ENCODE results near the gene CREB3L4. TPM values are rescaled to one million over a fixed set of nuclear protein-coding genes. Genes with fewer than 3 reads are reported as not detected.

Gene CREB3L4
- total RNA-seq, 2 experiments from 2014 or later, result 8.2 to 10.0 TPM

- Mint-ChIP-seq H3K4me3 (peak overlapping the region; percentile 94), H3K9me3 (no peaks in the 10 kb centered on the region), H3K36me3 (peaks cover 19% of the 10 kb centered on the region), H3K27ac (peak overlapping the region; percentile 98), H3K4me1 (peaks cover 40% of the 10 kb centered on the region), H3K27me3 (no peaks in the 10 kb centered on the region)
- DNase-seq (no peak), ATAC-seq (ENCODE audit: low read depth) (no peak)
- POLR2A ChIA-PET, result interaction anchor here (1.2 to 8.1 kb wide), 7 partner anchors 10 to 35 kb away, joined by 3 to 87 read pairs (median 16); partner anchors contain the start of genes CREB3L4, DENND4B, GATAD2B and JTB
Observed at GRCh38 chr1:153956997-153957715, 10.5 kb upstream of the CREB3L4 start.

GRCh38 chr1:153957744-153958110 lies 10.0 kb upstream of the CREB3L4 start:
- H3K4me3 Mint-ChIP-seq, result peak overlapping the region; percentile 94
- ATAC-seq (ENCODE audit: low read depth), result peak; percentile 19

GRCh38 chr1:153958111-153958960 lies 9.4 kb upstream of the CREB3L4 start, which contains the start of gene CRTC2:
Gene CRTC2 (minus strand): TSS chr1:153958612. CDS start chr1:153958497, 115 bp downstream.
- H3K27me3 Mint-ChIP-seq, result no peaks in the 10 kb centered on the region
- peaks cover 14% of the 10 kb centered on the region for H3K36me3 Mint-ChIP-seq
- POLR2A ChIA-PET, result interaction anchor here (0.8 to 8.1 kb wide), 10 partner anchors 9 to 183 kb away, joined by 3 to 87 read pairs (median 6); partner anchors contain the start of genes CREB3L4, DENND4B, GATAD2B and JTB
- peaks cover 45% of the 10 kb centered on the region for H3K4me1 Mint-ChIP-seq
- H3K27ac Mint-ChIP-seq, result peak within 1 kb of the TSS; percentile 98
- H3K9me3 Mint-ChIP-seq, result no peaks in the 10 kb centered on the region
- peak within 1 kb of the TSS; percentile 94 for H3K4me3 Mint-ChIP-seq
- peak; percentile 94 for DNase-seq
- peak; percentile 86 for ATAC-seq (ENCODE audit: low read depth)

More at GRCh38 chr1:153957744-153958110, 10.0 kb upstream of the CREB3L4 start:
- DNase-seq, result no peak
- Mint-ChIP-seq H3K27ac (peak overlapping the region; percentile 98), H3K27me3 (no peaks in the 10 kb centered on the region), H3K4me1 (peaks cover 45% of the 10 kb centered on the region), H3K36me3 (peaks cover 16% of the 10 kb centered on the region), H3K9me3 (no peaks in the 10 kb centered on the region)
- POLR2A ChIA-PET, result interaction anchor here (0.8 to 8.1 kb wide), 8 partner anchors 9 to 35 kb away, joined by 3 to 87 read pairs (median 18); partner anchors contain the start of genes CREB3L4, DENND4B, GATAD2B and JTB

GRCh38 chr1:153958961-153959260 lies 8.8 kb upstream of the CREB3L4 start:
- H3K4me3 Mint-ChIP-seq, result peak overlapping the region; percentile 94
- peaks cover 46% of the 10 kb centered on the region for H3K4me1 Mint-ChIP-seq
- ATAC-seq (ENCODE audit: low read depth) (no peak), DNase-seq (no peak)
- no peaks in the 10 kb centered on the region for H3K9me3 Mint-ChIP-seq
- peaks cover 12% of the 10 kb centered on the region for H3K36me3 Mint-ChIP-seq
- peak overlapping the region; percentile 98 for H3K27ac Mint-ChIP-seq
- H3K27me3 Mint-ChIP-seq, result no peaks in the 10 kb centered on the region
- POLR2A ChIA-PET, result interaction anchor here (0.8 to 8.1 kb wide), 7 partner anchors 8 to 183 kb away, joined by 3 to 87 read pairs (median 5); partner anchors contain the start of genes CREB3L4, DENND4B, GATAD2B and JTB

DNA sequence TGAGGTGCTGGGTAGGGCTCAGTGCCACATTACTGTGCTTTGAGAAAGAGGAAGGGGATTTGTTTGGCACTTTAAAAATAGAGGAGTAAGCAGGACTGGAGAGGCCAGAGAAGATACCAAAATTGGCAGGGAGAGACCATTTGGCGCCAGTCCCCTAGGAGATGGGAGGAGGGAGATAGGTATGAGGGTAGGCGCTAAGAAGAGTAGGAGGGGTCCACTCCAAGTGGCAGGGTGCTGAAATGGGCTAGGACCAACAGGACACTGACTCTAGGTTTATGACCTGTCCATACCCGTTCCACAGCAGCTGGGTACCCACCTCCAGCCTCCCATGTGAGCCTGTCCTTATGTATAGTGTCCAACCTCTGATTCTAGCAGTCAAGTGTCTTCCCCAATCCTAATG lies 8.2 kb upstream of the CREB3L4 start:
- Mint-ChIP-seq H3K27ac (peak overlapping the region; percentile 24), H3K4me1 (peaks cover 45% of the 10 kb centered on the region), H3K4me3 (no peak overlapping the region), H3K9me3 (no peaks in the 10 kb centered on the region), H3K27me3 (no peaks in the 10 kb centered on the region), H3K36me3 (peaks cover 9% of the 10 kb centered on the region)
- ATAC-seq (ENCODE audit: low read depth) (no peak), DNase-seq (no peak)
- POLR2A ChIA-PET, result interaction anchor here (0.9 to 8.1 kb wide), 5 partner anchors 8 to 184 kb away, joined by 3 to 87 read pairs (median 5); partner anchors contain the start of genes CREB3L4, DENND4B, GATAD2B and SLC27A3

- ATAC-seq (ENCODE audit: low read depth), result no peak
- no peak overlapping the region for H3K4me3 Mint-ChIP-seq
Observed at GRCh38 chr1:153960206-153960605, 7.5 kb upstream of the CREB3L4 start.

DNA sequence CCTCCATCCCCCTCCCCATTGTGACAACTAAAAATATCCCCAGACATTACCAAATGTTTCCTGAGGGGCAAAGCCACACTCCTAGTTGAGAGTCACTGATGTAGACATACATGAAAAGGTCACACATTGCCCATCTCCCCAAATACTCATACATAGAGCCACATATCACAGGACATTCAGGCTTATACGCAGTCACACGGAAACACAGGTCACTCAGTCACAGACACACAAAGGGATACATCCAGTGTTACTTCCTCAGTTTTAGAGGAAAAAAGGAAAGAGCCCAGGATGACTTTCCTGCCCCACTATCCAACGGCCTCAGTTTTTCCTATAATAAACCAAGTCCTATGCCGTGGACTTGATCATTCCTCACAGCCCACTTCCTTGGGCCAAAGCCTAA lies 6.3 kb upstream of the CREB3L4 start:
- DNase-seq (no peak), ATAC-seq (ENCODE audit: low read depth) (no peak)
- Mint-ChIP-seq H3K4me3 (no peak overlapping the region), H3K36me3 (peaks cover 10% of the 10 kb centered on the region), H3K27ac (no peak overlapping the region), H3K4me1 (peaks cover 49% of the 10 kb centered on the region), H3K27me3 (no peaks in the 10 kb centered on the region), H3K9me3 (no peaks in the 10 kb centered on the region)
- POLR2A ChIA-PET, result interaction anchor here (0.8 to 3.2 kb wide), 2 partner anchors 16 kb away, joined by 3 to 31 read pairs; partner anchors contain the start of gene JTB

More at GRCh38 chr1:153960206-153960605, 7.5 kb upstream of the CREB3L4 start:
- POLR2A ChIA-PET, result interaction anchor here (1.1 to 8.1 kb wide), 2 partner anchors 15 to 16 kb away, joined by 3 to 87 read pairs; partner anchors contain the start of gene DENND4B
- DNase-seq, result no peak
- H3K27ac Mint-ChIP-seq, result peak overlapping the region; percentile 32
- no peaks in the 10 kb centered on the region for H3K27me3 Mint-ChIP-seq
- peaks cover 9% of the 10 kb centered on the region for H3K36me3 Mint-ChIP-seq
- no peaks in the 10 kb centered on the region for H3K9me3 Mint-ChIP-seq
- H3K4me1 Mint-ChIP-seq, result peaks cover 45% of the 10 kb centered on the region

GRCh38 chr1:153962088-153963029 lies 5.3 kb upstream of the CREB3L4 start:
- Mint-ChIP-seq H3K9me3 (no peaks in the 10 kb centered on the region), H3K36me3 (peaks cover 7% of the 10 kb centered on the region), H3K27ac (peak overlapping the region; percentile 91), H3K4me1 (peaks cover 46% of the 10 kb centered on the region), H3K4me3 (peak overlapping the region; percentile 91), H3K27me3 (no peaks in the 10 kb centered on the region)
- ATAC-seq (ENCODE audit: low read depth) (no peak), DNase-seq (no peak)
- POLR2A ChIA-PET, result interaction anchor here (0.6 to 3.2 kb wide), 15 partner anchors 8 to 235 kb away, joined by 3 to 31 read pairs (median 3); partner anchors contain the start of genes DENND4B, GATAD2B, INTS3 and JTB

DNA sequence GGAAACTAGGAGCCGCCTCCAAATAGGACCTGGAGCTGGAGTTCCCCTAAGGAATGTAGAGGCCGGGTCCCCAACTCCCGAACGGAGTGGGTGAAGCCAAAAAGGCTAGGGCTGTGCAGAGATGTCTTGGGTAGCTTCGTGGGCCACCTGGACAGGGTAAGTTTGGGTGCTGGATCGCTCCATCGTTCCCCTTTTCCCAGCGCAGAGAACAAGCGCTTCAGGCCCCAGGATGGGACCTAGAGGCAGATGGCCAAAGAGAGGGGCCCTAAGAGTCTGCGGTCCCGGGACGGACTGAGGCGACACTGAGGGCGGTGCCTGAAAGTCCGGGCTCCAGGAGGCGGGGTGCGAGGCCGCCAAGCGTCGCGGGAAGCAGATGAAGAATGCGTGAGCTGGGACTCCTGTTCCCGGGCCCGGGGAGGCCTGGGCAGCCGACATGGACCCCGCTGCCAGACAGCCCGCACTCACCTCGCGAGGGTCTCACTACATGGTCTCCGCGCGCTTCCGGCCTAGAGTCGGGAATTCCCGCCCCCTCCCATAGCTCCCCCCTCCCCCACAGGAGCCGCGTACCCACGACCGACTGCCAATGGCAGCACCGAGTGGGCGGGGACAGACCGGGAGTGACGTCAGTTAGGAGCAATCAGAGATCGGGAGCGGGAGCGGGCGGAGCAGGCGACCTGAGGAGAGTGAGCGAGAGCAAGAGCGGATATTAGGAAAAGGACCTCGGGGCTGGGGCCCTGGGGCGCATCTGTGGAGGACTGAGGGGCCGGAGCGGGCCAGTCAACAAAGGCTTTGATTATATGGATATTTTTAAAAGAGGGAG lies 4.5 kb upstream of the CREB3L4 start, which contains the start of gene SLC39A1:
Gene SLC39A1, minus strand, starts transcription at position 508 of the 820 bp plus-strand sequence. CDS start 822 bp downstream, outside the sequence.
- POLR2A ChIA-PET, result interaction anchor here (0.6 to 3.2 kb wide), 14 partner anchors 9 to 235 kb away, joined by 3 to 31 read pairs (median 4); partner anchors contain the start of genes DENND4B, GATAD2B, INTS3 and JTB
- Mint-ChIP-seq H3K9me3 (no peaks in the 10 kb centered on the region), H3K27ac (peak within 1 kb of the TSS; percentile 91), H3K36me3 (peaks cover 7% of the 10 kb centered on the region), H3K4me3 (peak within 1 kb of the TSS; percentile 91), H3K4me1 (peaks cover 49% of the 10 kb centered on the region), H3K27me3 (no peaks in the 10 kb centered on the region)
- DNase-seq, result peak; percentile 94
- ATAC-seq (ENCODE audit: low read depth), result peak; percentile 61

GRCh38 chr1:153963850-153964331 lies 3.8 kb upstream of the CREB3L4 start:
- POLR2A ChIA-PET, result interaction anchor here (0.6 to 3.2 kb wide), 8 partner anchors 10 to 236 kb away, joined by 3 to 31 read pairs (median 4); partner anchors contain the start of genes INTS3, JTB and RPS27
- Mint-ChIP-seq H3K27ac (peak overlapping the region; percentile 91), H3K9me3 (no peaks in the 10 kb centered on the region), H3K4me3 (peak overlapping the region; percentile 91), H3K4me1 (peaks cover 51% of the 10 kb centered on the region), H3K27me3 (no peaks in the 10 kb centered on the region), H3K36me3 (peaks cover 7% of the 10 kb centered on the region)
- DNase-seq (no peak), ATAC-seq (ENCODE audit: low read depth) (no peak)

GRCh38 chr1:153968000-153968363 lies 280 bp downstream of the CREB3L4 start:
- Mint-ChIP-seq H3K36me3 (peaks cover 3% of the 10 kb centered on the region), H3K4me3 (peak overlapping the region; percentile 96), H3K9me3 (no peaks in the 10 kb centered on the region), H3K27ac (peak overlapping the region; percentile 95), H3K27me3 (no peaks in the 10 kb centered on the region), H3K4me1 (peaks cover 50% of the 10 kb centered on the region)
- ATAC-seq (ENCODE audit: low read depth) (no peak), DNase-seq (no peak)
- POLR2A ChIA-PET, result interaction anchor here (0.7 to 4.1 kb wide), 16 partner anchors 9 to 452 kb away, joined by 3 to 100 read pairs (median 6); partner anchors contain the start of genes CHTOP, CRTC2, DENND4B and GATAD2B

Measured in activated naive CD8-positive, alpha-beta T cell treated with anti-CD3 and anti-CD28 coated beads, Interleukin-2, amount 10 ng/mL, durations not matched to agents 7 days and 5 days (primary cell).